IMR-90 (cell line): ENCODE results near the gene CALM1.

Experiments
- CTCF ChIP-seq: conservative IDR thresholded peaks from 2 replicates; pipeline ENCODE4 v1.5.1; 2012; ENCODE audit warnings: mild to moderate bottlenecking, low read depth, low read length, improper control_type of control experiment
- ELK1 ChIP-seq: fragments of 150-350 bp; IDR thresholded peaks from 2 replicates; pipeline ENCODE4 v1.6.1; 2016; ENCODE audit warnings: low read depth, mild to moderate bottlenecking, low read length, moderate library complexity, borderline replicate concordance
- MAZ ChIP-seq: IDR thresholded peaks from 2 replicates; pipeline ENCODE4 v1.6.1; 2012; ENCODE audit warnings: low read depth, mild to moderate bottlenecking, low read length, improper control_type of control experiment, moderate library complexity, borderline replicate concordance
- POLR2A ChIP-seq: IDR thresholded peaks from 2 replicates; pipeline ENCODE4 v1.6.1; 2012; ENCODE audit warnings: mild to moderate bottlenecking, low read depth, low read length
- RAD21 ChIP-seq: IDR thresholded peaks from 2 replicates; pipeline ENCODE4 v1.6.1; 2012; ENCODE audit warnings: low read length, improper control_type of control experiment
- RCOR1 ChIP-seq: IDR thresholded peaks from 2 replicates; pipeline ENCODE4 v1.6.1; 2012; ENCODE audit warnings: mild to moderate bottlenecking, low read length, improper control_type of control experiment; ENCODE audit not compliant: insufficient replicate concordance

GRCh38 chr14:90405755-90406154, 8.9 kb downstream of the CALM1 start:
- TF ChIP-seq ELK1 (no peak), CTCF (no peak), MAZ (no peak), RAD21 (no peak), POLR2A (no peak), RCOR1 (no peak)
